ENCODE data around the gene EXPH5.

- no peak for TF ChIP-seq ZNF8 (CRISPR knock-in tag; IDR thresholded peaks at IDR 0.05)
- TF ChIP-seq PPARA (CRISPR knock-in tag; IDR thresholded peaks at IDR 0.05; ENCODE audit: borderline replicate concordance): no peak
- no peak for TF ChIP-seq CREB5 (CRISPR knock-in tag; IDR thresholded peaks at IDR 0.05; ENCODE audit: low read depth)
- no peak for TF ChIP-seq ARNTL (CRISPR knock-in tag; IDR thresholded peaks at IDR 0.05; ENCODE audit: borderline replicate concordance, low read depth)
- no peak for TF ChIP-seq OSR1 (CRISPR knock-in tag; IDR thresholded peaks at IDR 0.05)
- no peak for TF ChIP-seq GLIS3 (CRISPR knock-in tag; IDR thresholded peaks at IDR 0.05)
Observed at GRCh38 chr11:108593214-108593922, at the start of gene EXPH5.
